NK-92 treated with Interleukin-12 subunit alpha and Interleukin-12 subunit beta, amount 100 ng/mL, for 24 hours (cell line): ENCODE measurements around the gene SLC4A4.

Source experiments
- DNase-seq: peaks from one replicate; lab custom pipeline; 2025; lab: John Stamatoyannopoulos, UW

SLC4A4 gene

DNA sequence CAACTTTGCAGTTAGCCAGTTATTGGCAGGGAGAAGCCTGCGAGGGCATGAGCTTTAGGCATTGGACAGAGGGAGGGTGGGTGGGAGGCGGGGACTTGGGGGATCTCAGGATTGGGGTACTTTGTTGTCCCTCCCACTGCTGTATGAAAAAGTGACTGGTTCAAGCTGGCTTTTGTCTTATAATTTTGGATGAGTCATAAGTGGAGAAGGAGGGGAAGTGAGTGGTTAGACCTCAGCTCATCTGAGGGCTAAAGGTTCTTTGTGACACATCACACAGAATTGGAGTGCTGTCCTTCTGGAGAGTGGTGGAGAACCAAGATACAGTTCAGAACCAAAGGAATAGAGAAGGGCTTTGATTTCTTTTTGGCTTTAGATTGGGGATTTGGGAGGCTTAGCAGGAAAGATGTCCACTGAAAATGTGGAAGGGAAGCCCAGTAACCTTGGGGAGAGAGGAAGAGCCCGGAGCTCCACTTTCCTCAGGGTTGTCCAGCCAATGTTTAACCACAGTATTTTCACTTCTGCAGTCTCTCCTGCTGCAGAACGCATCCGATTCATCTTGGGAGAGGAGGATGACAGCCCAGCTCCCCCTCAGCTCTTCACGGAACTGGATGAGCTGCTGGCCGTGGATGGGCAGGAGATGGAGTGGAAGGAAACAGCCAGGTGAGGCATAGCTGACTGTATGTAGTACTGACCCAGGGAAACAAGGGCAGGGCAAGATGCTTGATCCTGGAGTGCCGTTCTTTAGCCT lies at the start of gene SLC4A4:
SLC4A4 (plus strand) TSS at position 175 of the 748 bp plus-strand sequence.
- no peak for DNase-seq

DNA sequence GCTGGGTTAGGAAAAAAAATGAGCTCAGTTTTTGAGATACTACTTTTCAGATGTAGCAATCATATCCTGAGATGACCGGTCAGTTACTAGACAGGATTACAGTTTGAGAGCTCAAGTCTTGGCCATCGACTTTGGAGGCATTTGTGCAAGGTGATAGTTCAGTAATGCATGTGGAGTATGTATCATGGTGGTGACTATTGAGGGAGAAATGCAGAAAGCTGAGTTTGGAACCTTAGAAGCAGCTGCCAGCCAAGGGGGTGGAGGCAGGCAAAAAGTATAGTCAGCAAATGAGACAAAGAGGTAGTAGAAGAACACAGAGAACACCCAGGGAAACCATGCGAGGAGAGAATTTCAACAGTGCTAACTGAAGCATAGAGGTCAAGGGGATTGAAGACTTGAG lies 48.7 kb upstream of the SLC4A4 start:
- no peak for DNase-seq

DNA sequence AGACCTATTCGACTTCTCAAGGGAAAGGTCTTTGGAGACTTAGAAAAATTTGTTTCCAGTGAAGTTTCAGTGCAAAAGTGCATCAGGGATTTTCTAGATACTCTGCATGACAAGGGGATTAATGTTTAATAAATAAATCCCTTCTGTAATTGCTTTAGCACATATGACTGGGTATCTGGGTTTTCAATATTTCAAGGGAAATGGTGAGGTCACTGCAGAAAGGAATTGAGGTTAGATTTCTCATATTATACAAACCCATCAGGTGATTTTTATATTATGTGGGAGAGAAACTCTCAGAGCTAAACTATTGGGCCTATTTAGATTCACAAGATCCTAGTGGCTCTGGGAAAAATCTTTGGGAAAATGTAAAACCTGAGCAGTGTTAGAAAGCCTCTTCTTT lies 48.3 kb upstream of the SLC4A4 start:
- DNase-seq = no peak

DNA sequence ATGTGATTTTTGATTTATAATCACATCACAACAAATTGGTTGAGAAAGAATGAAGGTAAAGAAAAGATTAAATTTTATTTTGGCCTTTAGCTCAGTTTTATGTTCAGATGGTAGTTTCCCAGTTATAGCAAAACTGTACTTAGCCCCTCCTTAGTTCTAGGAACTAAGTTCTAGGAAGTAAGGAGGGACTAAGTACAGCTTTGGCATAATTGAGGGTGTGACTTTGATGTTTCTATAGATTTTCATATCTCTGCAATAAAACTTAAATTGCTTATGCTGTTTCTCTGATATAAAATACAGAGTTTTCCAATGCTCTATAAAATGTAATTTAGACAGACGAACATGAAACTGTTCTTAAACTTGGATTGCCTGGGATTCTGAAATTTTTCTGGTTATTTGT lies 46.6 kb upstream of the SLC4A4 start:
- no peak for DNase-seq

DNA sequence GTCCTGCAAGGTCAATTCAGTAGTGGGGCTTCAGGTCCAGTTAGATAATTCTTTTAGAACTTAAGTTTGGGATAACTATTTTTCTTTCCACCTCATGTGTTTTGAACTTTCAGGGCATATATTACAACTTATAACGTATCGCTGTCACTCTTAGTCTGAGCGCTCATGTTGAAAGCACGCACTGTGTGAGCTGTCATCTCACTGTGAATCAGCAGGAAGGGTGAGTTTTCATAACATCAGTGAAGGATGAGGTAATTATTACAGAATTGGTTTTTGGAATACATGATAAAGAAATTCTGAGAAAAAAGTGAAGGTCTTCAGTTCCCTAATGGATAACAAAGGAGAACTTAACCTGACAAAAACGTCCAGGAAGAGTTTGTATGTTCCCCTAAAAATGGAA lies 45.1 kb upstream of the SLC4A4 start:
- no peak for DNase-seq

DNA sequence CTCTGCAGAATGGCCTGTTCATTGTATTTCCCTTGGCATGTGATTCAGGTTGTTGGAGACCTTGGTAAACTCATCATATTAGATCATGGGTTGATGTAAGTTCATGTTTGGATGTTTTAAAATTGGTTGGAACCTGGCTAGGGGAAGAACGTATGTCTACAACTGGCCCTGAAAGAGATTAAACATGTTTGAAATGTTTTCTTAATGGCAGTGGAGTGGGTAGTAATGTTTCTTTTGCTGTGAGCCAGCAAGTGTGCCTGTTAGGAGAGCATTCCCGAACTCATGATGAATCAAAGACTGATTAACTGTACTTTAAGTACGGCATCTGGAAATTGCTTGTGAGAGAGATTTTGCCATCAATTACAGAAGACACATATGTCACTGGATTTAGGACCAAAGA lies 44.5 kb upstream of the SLC4A4 start:
- DNase-seq = no peak

DNA sequence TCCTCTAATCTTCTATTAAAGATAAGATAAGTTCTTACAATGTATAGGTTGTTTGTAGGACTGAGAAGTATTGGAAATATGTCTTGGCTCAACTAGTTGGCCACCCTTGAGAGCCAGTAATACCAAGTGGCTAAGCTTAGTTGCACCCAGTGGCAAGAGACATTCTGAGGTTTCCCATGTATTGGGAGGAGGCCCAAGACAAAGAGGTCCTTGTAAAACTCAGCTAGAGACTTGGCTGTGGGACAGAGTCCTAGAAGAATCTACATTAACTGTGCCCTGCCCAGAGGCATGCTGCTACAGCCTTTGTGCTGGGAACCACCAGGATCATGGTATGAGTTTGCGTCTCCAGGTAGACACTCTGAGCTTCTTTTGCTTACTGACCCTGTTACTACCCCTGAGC lies 41.9 kb upstream of the SLC4A4 start:
- DNase-seq = no peak

DNA sequence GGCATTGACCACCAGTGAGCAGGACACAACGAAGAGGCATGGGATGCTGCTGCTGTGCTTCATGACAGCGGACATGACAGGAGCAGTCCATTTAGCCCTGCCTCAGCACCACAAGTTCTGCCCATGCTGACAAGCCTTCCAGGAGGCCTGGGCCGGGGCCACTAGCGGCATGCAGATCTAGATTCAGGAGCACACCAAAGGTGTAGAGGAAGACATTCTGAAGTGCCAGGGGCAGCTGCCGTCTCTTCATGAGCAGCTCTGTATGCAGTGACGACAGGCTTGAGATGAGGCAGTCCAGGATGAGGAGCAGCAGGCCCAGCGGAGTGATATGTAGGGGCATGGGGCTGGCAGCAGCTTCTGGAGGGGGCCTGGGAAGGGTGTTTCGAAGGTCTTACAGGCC lies 38.5 kb upstream of the SLC4A4 start:
- DNase-seq = no peak

DNA sequence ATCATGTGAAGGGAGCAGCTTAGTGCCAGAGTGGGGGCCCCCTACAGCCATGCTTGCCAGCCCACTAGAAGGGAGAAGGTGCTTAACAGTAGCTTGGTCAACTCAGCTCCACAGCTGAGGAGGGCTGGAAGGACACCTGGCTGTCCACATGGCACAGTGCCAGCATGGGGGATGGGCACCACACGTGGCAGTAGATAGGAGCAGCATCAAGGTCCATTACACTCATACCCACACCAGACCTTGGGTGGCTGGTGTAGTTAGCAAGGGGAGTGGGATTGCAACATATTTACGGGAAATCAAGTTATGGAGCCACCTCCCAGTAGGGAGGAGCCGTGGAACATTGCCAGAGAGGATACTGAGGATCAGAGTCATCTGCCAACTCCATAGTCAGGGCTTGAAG lies 37.9 kb upstream of the SLC4A4 start:
- no peak for DNase-seq

DNA sequence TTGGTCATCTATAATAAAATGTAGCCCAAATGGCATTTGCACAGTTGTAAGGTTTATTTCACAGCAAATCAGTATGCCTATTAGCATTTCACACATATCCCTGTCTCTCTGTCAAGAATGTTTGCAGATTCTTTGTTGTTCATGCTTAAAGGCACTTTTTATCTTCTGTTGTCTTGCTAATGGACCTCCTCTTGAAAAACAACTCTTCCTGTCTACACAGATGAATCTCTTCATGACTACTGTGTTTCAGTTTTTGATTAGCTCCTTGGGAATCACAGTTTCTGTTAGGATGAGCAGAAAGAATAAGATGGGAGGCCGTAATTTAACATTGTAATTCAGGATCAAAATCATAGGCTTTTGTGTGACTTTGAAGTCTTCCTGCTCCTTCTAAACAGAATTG lies 35.5 kb upstream of the SLC4A4 start:
- no peak for DNase-seq

DNA sequence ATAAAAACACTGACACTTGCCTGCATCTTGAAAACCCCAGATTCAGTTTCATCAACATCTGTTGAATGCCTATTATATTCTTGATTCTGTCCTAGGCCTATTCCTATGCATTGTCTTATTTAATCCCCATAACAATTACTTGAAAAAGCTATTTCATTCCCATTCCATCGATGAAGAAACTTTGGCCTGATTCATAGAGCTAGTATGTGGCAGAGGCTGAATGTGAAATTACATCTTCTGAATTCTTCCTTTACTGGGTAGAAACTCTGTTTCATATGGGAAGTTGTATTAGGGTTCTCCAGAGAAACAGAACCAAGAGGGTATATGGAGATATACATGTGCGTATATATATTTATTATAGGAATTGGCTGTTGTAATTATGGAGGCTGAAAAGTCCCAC lies 35.0 kb upstream of the SLC4A4 start:
- no peak for DNase-seq

DNA sequence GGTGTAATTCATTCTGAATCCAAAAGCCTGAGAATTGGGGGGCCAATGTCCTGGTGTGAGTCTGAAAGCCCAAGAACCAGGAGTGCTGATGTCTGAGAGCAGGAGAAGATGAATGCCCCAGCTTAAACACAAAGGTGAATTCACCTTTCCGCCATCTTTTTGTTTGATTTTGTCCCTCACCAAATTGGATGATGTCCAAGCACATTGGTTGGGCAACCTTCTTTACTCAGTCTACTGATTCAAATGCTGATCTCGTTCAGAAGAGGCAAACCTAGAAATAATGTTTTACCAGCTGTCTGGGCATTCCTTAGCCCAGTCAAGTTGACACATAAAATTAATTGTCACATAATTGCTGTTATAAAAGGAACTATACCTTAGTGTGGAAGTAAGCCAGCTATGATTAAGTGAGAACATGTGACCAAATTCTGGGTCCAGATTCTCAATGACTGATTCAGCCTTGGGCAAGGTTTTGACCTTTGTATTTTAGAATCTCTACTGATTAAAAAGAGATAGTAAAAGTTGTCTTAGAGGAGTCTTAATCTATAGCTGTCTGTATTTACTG lies 34.5 kb upstream of the SLC4A4 start:
- DNase-seq = no peak

DNA sequence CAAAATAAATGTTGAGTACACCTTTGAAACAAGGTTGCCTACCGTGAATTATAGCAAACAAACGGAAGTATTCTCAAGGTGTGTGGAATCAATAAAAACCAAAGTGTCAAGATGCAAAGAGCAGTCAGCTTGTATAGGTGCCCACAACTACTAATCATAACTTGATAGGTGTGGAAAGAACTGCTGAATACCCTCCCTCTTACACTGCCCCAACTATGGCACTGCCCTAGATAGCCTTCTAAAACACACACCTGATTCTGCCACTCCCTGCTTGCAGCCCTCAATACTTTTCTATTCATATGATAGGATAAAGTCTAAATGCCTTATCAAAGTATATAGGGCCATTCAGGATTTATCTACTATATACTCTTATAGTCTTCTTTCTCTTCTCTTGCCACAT lies 31.1 kb upstream of the SLC4A4 start:
- DNase-seq = no peak

DNA sequence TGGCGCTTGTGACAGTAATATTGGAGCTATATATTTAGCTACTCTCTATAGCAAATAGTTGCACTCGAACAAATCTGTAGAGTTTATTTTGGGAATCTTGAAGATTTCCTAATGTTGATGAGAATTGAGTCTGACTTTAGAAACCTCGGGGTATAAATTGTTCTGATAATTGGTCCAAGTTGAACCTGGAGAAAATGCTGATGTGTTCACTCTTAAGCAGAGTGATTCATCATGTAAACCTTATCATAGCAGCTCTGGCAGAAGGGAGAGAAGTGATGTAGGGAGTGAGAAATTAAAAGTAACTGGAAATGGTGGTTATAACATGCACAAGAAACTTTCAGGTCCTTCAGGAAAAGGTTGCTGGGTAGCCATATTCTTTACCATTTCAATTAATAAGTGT lies 16.4 kb upstream of the SLC4A4 start:
- DNase-seq = no peak

DNA sequence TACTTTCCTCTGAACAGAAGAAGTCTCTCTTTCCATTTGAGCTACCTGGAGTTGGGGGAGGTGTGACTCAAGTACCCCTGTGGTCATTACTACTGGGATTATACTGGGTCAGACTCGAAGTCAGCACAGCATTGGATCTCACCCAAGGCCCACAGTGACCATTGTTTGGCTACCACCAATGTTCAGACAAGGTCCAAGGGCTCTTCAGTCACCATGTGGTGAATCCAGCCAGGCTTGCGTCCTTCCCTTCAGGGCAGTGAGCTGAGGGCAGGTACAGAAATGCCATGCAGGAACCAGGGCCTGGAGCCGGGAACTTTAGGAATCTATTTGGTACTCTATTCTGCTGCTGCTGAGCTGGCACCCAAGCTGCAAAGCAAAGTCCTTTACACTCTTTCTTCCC lies 5.5 kb upstream of the SLC4A4 start:
- DNase-seq = no peak

DNA sequence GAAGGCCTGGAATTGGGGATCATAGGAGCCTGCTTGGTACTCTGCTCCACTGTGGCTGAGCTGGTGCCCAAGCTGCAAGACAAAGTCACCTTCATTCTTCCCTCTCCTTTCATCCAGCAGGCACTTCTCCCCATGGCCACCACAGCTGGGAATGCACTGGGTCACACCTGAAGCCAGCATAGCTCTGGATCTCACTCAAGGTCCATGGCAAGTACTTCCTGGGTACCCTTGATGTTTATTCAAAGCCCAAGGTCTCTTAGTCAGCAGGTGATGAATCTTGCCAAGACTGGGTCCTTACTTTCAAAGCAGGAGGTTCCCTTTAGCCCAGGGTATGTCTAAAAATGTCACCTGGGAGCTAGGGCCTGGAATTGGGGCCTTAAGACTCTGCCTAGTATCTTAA lies 4.9 kb upstream of the SLC4A4 start:
- DNase-seq = no peak

DNA sequence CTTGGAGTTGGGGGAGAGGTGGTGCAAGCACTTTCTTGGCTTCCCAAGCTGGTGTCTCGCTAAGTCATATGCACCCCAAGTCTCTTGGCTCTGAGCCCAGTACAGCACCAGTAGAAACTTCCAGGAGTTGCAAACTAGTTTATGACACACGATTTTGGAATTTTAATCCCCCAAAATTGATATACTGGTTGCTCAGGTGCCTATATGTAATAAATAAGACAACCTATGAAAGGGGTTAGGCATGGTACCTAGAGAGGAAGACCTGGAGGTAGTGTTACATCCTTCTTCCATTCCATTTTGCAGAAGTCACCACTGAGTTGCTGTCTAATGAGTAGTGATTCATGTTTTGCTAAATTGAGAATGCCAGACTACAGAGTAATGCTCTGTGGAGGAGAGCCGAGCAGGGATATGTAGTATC lies 4.3 kb upstream of the SLC4A4 start:
- no peak for DNase-seq

DNA sequence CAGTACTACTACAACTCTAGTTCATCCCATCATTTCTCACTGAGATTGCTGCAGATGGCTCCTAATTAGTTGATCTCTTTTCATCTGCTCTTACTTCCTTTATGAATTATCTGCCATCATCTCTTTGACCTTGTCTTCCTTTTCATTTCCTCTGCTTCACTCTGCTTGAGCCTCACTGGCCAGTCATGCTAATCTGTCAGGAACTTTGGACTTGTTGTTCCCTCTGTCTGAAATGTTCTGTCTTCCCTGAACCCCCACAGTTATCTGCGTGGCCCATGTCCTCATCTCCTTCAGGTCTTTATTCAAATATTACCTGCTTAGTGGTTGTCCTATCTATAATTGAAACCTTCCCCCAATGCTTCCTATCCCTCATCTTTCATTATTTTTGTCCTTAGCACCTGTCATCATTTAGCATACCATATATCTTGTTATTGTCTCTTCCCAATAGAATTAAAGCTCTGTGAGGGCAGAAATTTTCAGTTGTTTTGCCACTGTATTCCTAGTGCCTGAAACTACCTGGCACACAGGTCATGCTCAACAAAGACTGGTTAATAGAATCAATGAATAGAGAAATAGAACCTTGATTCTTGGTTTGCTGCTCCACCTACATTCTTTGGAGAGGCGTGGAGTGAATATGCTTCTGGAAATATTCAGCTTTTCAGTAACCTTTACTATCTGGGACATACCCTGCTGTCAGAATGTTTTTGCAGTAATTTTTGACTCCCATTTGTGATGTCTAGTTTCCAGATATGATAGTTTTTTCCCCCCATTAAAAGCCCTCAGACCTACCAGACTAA lies 5.0 kb downstream of the SLC4A4 start:
- DNase-seq = no peak

DNA sequence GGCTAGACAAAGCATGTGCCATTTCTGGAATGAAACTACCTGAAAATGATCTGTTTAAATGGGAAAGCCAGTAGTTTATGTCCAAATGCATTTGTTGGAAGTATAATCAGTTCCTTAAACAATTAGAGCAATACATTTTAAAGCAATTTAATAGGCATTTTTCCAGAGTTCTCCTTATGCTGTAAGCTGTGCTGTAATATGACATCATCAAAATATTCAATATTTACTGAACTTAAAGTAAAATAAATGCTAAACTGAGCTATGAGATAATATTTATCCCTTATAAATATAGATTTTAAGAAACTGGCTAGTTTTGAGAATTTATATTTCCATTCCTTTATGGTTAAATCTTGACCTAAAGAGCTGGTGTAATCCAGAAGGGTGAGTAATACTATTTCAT lies 7.9 kb downstream of the SLC4A4 start:
- no peak for DNase-seq

DNA sequence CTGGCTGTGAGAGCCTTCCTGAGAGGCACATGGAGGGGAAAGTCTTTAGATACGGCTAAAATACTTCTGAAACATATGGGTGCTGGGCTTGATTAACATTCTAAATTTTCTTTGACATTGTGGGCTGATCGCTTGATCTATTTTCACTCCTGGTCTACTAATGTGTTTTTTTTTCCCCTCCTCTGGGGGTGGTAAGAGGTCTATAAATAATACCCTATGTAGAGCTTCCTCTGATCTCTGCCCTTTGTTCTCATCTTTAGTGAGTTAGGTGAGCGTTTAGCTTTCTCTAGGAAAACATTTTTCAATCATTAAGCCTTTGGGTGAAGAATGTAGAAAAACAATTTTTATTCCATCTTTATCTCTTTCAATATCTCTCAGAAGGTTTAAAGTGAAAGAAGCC lies 9.8 kb downstream of the SLC4A4 start:
- no peak for DNase-seq

DNA sequence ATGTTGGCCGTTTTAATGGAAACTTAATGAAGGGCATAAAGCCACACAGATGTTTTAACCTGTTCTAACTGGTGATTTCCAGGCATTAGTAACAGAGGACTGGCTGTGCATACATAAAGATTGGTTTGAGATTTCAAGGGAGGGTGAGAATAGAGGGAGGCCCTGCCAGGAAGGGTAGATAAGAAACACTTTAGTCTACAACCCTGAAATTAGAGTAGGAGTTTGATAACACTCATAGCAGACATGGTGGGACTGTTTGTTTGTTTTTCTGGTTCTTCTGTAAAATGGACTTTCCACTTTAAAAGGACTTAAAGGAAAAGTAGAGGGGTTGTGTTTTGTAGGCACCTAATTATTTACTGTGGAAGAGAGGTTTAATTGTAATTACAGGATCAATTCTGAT lies 16.2 kb downstream of the SLC4A4 start:
- DNase-seq = no peak

DNA sequence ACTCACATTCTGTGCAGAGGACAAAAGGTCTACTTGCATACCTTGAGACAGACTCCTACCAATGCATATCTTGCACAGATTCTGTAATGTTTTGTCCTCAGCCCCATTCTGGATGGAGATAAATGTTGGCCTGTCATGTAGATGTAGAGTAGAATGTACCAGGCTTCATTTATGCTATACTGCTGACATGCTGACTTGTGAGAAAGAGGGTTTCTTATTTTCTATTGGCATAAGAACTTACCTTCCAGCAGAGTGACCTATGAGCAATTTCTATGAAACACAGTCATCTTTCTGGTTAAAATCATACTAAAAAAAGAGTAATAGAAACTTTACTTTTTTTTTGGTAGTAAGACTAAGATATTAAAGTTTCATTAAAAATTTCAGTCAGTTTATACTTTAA lies 17.2 kb downstream of the SLC4A4 start:
- no peak for DNase-seq

DNA sequence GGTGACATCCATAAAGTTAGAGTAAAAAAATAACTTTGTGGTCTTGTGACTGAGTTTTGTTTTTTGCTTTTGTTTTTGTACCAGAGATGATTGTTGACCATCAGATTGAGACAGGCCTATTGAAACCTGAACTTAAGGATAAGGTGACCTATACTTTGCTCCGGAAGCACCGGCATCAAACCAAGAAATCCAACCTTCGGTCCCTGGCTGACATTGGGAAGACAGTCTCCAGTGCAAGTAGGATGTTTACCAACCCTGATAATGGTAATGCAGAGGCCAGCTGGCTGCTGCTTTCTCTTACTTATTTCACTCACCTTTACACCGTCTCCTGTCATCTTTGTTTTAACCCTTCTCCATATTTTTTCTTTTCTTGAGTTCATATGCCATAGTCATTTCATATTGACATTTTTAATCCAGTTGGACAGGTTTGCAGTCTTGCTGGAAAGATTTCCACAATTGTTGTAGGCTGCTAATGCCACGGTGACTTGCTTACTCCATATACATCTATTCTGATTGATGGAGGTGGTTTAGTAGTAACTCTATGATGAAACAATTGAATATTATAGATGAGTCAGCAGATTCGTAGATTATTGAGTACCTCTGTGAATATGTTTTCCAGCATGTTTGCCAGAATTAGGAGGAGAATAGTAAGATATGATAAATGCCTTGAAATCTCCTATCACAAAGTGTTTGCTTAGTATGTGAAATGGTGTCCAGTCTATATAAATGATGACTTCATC lies 18.3 kb downstream of the SLC4A4 start:
- DNase-seq = no peak
